GM12875 (cell line): Measurements from ENCODE around the gene ZMYM5.

ENCODE experiments used
- H3K4me3 ChIP-seq: one replicate; pipeline ENCODE4 v1.5.1; 2011; ENCODE audit warnings: low read depth, low read length, control low read depth
- CTCF ChIP-seq: IDR thresholded peaks from 2 replicates; pipeline ENCODE4 v1.5.1; 2011; ENCODE audit warnings: low read depth, mild to moderate bottlenecking, control low read depth, inconsistent platforms, low read length, moderate library complexity, borderline replicate concordance; ENCODE audit not compliant: insufficient read depth

The ZMYM5 gene

GRCh38 chr13:19794631-19795030 lies 68.8 kb downstream of the ZMYM5 start:
- H3K4me3 ChIP-seq: no peak overlapping the region
- no peak for TF ChIP-seq CTCF

- no peak for TF ChIP-seq CTCF
- no peak overlapping the region for H3K4me3 ChIP-seq
Observed at GRCh38 chr13:19791953-19792537, 71.4 kb downstream of the ZMYM5 start.

- H3K4me3 ChIP-seq: peak within 1 kb of the TSS; percentile 81
Observed at GRCh38 chr13:19782727-19783682, 80.4 kb downstream of the ZMYM5 start, which contains the start of gene PSPC1. TSS of gene PSPC1 (minus strand) at chr13:19782945. CDS start at chr13:19782757, 188 bp downstream.

- H3K4me3 ChIP-seq: peak overlapping the region; percentile 81
- no peak for TF ChIP-seq CTCF
Observed at GRCh38 chr13:19782049-19782726, 81.3 kb downstream of the ZMYM5 start.

- no peak for TF ChIP-seq CTCF
- H3K4me3 ChIP-seq: peak overlapping the region; percentile 81
Observed at GRCh38 chr13:19781526-19781925, 81.9 kb downstream of the ZMYM5 start.

GRCh38 chr13:19780753-19781418 lies 82.6 kb downstream of the ZMYM5 start:
- peak overlapping the region; percentile 5 for H3K4me3 ChIP-seq
